ENCODE results near the gene ASIP. TPM values are rescaled to one million over a fixed set of nuclear protein-coding genes. Genes with fewer than 3 reads are reported as not detected.
"Not testable (repeated sequence)": the region's sequence is repeated elsewhere in the genome, so short reads cannot be mapped to it uniquely, and the experiment has no call there.

Gene ASIP
- not detected for total RNA-seq
- polyA plus RNA-seq: not detected
- long read RNA-seq, donor 1, partial matches to known transcripts: 0 of 2 reads
- long read RNA-seq, donor 1, other reads (novel, unspliced or antisense): 2 of 2 reads
- long read RNA-seq, donor 2, partial matches to known transcripts: 0 of 1 reads
- long read RNA-seq, donor 2, other reads (novel, unspliced or antisense): 1 of 1 reads

DNA sequence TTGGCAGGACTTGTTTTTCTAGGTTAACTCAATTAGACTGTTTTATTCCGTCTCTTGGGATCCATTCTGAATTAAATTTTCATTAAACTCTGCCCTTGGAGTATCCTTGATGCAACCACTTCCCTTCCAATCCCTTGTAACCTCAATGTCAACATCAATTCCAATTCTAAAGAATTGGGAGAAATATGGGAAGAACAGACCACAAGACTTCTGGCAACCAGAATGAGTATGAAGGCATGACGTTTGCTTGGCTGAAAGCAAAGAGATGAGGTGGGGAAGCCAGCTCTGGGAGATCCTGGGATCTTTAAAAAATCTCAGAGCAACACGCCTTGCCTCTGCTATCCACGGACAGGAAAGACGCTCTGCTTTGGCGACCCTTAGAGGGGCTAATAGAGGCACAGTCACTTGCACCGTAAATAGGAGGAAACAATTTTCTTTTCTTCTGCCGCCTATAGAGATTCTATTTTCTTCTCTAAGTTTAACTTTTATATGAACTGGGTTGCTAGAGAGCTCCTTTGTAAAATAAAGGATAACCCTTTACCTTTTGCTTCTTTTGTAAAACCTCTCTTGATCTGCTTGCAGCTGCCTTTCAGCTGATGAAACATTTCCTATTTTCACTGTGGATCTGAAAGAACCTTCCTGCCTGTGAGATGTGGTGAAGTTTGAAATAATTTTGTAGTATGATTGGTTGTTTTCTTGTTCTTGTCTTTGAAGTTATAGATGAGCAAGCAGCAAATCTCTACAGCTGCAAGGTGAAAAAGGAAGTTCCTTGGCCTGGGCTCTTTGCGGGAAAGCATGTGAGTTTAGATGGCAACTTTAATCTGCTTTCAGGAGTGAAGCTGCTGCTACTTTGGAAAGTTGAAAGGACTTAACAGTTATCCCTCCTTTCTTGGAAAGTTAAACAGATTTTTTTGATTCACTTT is at the start of gene ASIP:
ASIP (plus strand) TSS at position 731 of the 923 bp plus-strand sequence. CDS start 18,952 bp downstream, outside the sequence.
- intact Hi-C loops (cut with DNase I): no loop called here
- Histone ChIP-seq H3K4me1 (ENCODE audit: control insufficient read depth in 1 of 2, insufficient read depth in 2 of 2, low read length in 2 of 2) (no peaks in the 10 kb centered on the region), H3K36me3 (ENCODE audit: control insufficient read depth in 1 of 2, insufficient read depth in 2 of 2, low read length in 1 of 2) (no peaks in the 10 kb centered on the region), H3K9me3 (ENCODE audit: control insufficient read depth, low read length) (no peaks in the 10 kb centered on the region), H3K27me3 (ENCODE audit: control insufficient read depth in 1 of 2, insufficient read depth in 2 of 2, low read length in 1 of 2) (no peaks in the 10 kb centered on the region), H3K27ac (ENCODE audit: low read depth in 1 of 2, low read length in 2 of 2) (no peak within 1 kb of the TSS), H3K4me3 (ENCODE audit: low read length in 2 of 2) (no peak within 1 kb of the TSS)
- ATAC-seq (ENCODE audit: low FRiP score) (no peak), DNase-seq (no peak)
- WGBS, 2 donors: 67 to 73% methylated on average over 9 of the region's 9 CpGs

DNA sequence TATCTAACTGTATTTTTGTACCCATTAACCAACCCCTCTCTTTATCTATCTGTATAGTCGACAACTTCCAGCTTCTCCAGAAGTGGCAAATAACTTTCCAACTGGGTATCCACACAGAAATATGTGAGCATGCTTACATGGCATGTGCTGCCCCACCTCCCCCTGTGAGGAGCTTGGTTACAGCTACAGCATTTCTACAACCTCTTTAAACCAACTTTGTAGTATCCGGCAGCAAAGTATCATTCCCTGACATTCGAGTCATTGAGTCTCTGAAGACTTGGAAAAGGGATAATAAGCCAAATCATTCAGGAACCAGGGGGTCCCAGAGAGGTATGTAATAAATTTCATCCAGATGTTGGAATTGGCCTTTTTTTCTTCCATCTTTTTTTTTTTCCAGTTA is 48.2 kb upstream of the ASIP start:
- H3K9me3 ChIP-seq (ENCODE audit: control insufficient read depth, low read length): no peaks in the 10 kb centered on the region
- intact Hi-C loops (cut with DNase I): no loop called here
- H3K4me1 ChIP-seq (ENCODE audit: control insufficient read depth in 1 of 2, insufficient read depth in 2 of 2, low read length in 2 of 2): no peaks in the 10 kb centered on the region
- no peaks in the 10 kb centered on the region for H3K27me3 ChIP-seq (ENCODE audit: control insufficient read depth in 1 of 2, insufficient read depth in 2 of 2, low read length in 1 of 2)
- no peak for DNase-seq
- H3K27ac ChIP-seq (ENCODE audit: low read depth in 1 of 2, low read length in 2 of 2): no peak overlapping the region
- no peaks in the 10 kb centered on the region for H3K36me3 ChIP-seq (ENCODE audit: control insufficient read depth in 1 of 2, insufficient read depth in 2 of 2, low read length in 1 of 2)
- H3K4me3 ChIP-seq (ENCODE audit: low read length in 2 of 2): no peak overlapping the region
- ATAC-seq (ENCODE audit: low FRiP score): no peak
- 50 to 64% methylated on average over 3 of the region's 3 CpGs for WGBS, 2 donors

DNA sequence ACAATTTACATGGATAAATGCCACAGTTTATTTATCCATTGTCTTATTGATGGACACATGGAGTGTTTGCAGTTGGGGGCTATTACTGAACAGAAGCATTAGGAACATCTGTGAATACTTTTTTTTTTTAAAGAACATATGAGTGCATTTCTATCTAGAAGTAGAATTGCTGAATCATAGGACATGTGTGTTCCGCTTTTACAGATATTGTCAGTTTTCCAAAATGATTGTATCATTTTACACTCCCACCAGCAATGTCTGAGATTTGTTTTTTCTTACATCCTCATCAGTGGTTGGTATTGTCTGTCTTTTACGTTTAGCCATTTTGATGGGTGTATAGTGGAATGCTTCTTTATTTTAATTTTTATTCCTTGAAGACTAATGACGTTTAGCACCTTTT is 42.0 kb upstream of the ASIP start:
- H3K9me3 ChIP-seq (ENCODE audit: control insufficient read depth, low read length): peaks cover 1% of the 10 kb centered on the region
- no peak overlapping the region for H3K27ac ChIP-seq (ENCODE audit: low read depth in 1 of 2, low read length in 2 of 2)
- ATAC-seq (ENCODE audit: low FRiP score) (no peak), DNase-seq (no peak)
- WGBS, 2 donors: 70 to 85% methylated on average over 3 of the region's 3 CpGs
- H3K36me3 ChIP-seq (ENCODE audit: control insufficient read depth in 1 of 2, insufficient read depth in 2 of 2, low read length in 1 of 2): no peaks in the 10 kb centered on the region
- intact Hi-C loops (cut with DNase I): no loop called here
- no peaks in the 10 kb centered on the region for H3K4me1 ChIP-seq (ENCODE audit: control insufficient read depth in 1 of 2, insufficient read depth in 2 of 2, low read length in 2 of 2)
- no peaks in the 10 kb centered on the region for H3K27me3 ChIP-seq (ENCODE audit: control insufficient read depth in 1 of 2, insufficient read depth in 2 of 2, low read length in 1 of 2)
- no peak overlapping the region for H3K4me3 ChIP-seq (ENCODE audit: low read length in 2 of 2)

GRCh38 chr20:34200023-34200422 is 41.2 kb upstream of the ASIP start:
- ATAC-seq (ENCODE audit: low FRiP score) (no peak), DNase-seq (no peak)
- no peaks in the 10 kb centered on the region for H3K27me3 ChIP-seq (ENCODE audit: control insufficient read depth in 1 of 2, insufficient read depth in 2 of 2, low read length in 1 of 2)
- intact Hi-C loops (cut with DNase I): no loop called here
- H3K27ac ChIP-seq (ENCODE audit: low read depth in 1 of 2, low read length in 2 of 2): no peak overlapping the region
- H3K4me1 ChIP-seq (ENCODE audit: control insufficient read depth in 1 of 2, insufficient read depth in 2 of 2, low read length in 2 of 2): no peaks in the 10 kb centered on the region
- H3K4me3 ChIP-seq (ENCODE audit: low read length in 2 of 2): no peak overlapping the region
- no peaks in the 10 kb centered on the region for H3K36me3 ChIP-seq (ENCODE audit: control insufficient read depth in 1 of 2, insufficient read depth in 2 of 2, low read length in 1 of 2)
- WGBS, 2 donors: 56 to 58% methylated on average over 2 of the region's 2 CpGs
- H3K9me3 ChIP-seq (ENCODE audit: control insufficient read depth, low read length): peaks cover 1% of the 10 kb centered on the region

- WGBS, 2 donors: 74 to 78% methylated on average over 4 of the region's 4 CpGs
- Histone ChIP-seq H3K4me3 (ENCODE audit: low read length in 2 of 2) (no peak overlapping the region), H3K27ac (ENCODE audit: low read depth in 1 of 2, low read length in 2 of 2) (no peak overlapping the region), H3K9me3 (ENCODE audit: control insufficient read depth, low read length) (peaks cover 1% of the 10 kb centered on the region), H3K27me3 (ENCODE audit: control insufficient read depth in 1 of 2, insufficient read depth in 2 of 2, low read length in 1 of 2) (no peaks in the 10 kb centered on the region), H3K36me3 (ENCODE audit: control insufficient read depth in 1 of 2, insufficient read depth in 2 of 2, low read length in 1 of 2) (no peaks in the 10 kb centered on the region), H3K4me1 (ENCODE audit: control insufficient read depth in 1 of 2, insufficient read depth in 2 of 2, low read length in 2 of 2) (no peaks in the 10 kb centered on the region)
- intact Hi-C loops (cut with DNase I): no loop called here
- DNase-seq (no peak), ATAC-seq (ENCODE audit: low FRiP score) (no peak)
Measured at GRCh38 chr20:34201531-34201930, 39.7 kb upstream of the ASIP start.

DNA sequence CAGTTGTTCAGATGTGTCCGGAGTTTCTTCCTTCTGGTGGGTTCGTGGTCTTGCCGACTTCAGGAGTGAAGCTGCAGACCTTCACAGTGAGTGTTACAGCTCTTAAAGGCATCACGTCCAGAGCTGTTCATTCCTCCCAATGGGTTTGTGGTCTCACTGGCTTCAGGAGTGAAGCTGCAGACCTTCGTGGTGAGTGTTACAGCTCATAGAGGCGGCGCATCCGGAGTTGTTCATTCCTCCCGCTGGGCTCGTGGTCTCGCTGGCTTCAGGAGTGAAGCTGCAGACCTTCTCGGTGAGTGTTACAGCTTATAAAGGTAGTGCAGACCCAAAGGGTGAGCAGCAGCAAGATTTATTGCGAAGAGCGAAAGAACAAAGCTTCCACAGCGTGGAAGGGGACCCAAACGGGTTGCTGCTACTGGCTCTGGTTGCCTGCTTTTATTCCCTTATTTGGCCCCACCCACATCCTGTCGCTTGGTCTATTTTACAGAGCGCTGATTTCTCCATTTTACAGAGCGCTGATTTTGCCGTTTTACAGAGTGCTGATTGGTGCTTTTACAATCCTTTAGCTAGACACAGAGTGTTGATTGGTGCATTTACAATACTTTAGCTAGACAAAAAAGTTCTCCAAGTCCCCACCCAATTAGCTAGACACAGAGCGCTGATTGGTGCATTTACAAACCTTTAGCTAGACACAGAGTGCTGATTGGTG is 35.9 kb upstream of the ASIP start:
- intact Hi-C loops (cut with DNase I); H3K27ac ChIP-seq (ENCODE audit: low read depth in 1 of 2, low read length in 2 of 2); H3K4me1 ChIP-seq (ENCODE audit: control insufficient read depth in 1 of 2, insufficient read depth in 2 of 2, low read length in 2 of 2); H3K27me3 ChIP-seq (ENCODE audit: control insufficient read depth in 1 of 2, insufficient read depth in 2 of 2, low read length in 1 of 2); H3K9me3 ChIP-seq (ENCODE audit: control insufficient read depth, low read length); DNase-seq; ATAC-seq (ENCODE audit: low FRiP score); H3K4me3 ChIP-seq (ENCODE audit: low read length in 2 of 2); H3K36me3 ChIP-seq (ENCODE audit: control insufficient read depth in 1 of 2, insufficient read depth in 2 of 2, low read length in 1 of 2): not testable (repeated sequence)
- 75 to 78% methylated on average over 21 of the region's 21 CpGs for WGBS, 2 donors

DNA sequence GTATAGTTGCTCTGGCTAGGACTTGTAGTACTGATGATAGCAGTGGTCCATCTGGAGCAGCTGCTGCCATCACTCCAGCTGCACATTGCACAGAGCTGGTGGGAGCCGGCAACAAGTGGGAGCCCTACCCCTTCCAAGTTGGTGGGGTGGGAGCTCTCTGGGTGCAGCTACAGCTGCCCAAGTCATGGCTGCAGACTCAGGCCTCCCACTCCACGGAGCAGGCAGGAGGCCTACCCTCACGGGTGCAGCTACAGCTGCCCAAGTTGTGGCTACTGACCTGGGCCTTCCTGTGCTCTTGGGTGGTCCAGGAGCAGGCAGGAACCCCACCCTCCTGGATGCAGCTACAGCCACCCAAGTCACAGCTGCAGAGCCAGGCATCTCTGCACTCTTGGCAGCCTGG is 32.1 kb upstream of the ASIP start:
- Histone ChIP-seq H3K9me3 (ENCODE audit: control insufficient read depth, low read length) (peaks cover 2% of the 10 kb centered on the region), H3K27me3 (ENCODE audit: control insufficient read depth in 1 of 2, insufficient read depth in 2 of 2, low read length in 1 of 2) (no peaks in the 10 kb centered on the region), H3K4me1 (ENCODE audit: control insufficient read depth in 1 of 2, insufficient read depth in 2 of 2, low read length in 2 of 2) (no peaks in the 10 kb centered on the region), H3K27ac (ENCODE audit: low read depth in 1 of 2, low read length in 2 of 2) (no peak overlapping the region), H3K36me3 (ENCODE audit: control insufficient read depth in 1 of 2, insufficient read depth in 2 of 2, low read length in 1 of 2) (no peaks in the 10 kb centered on the region), H3K4me3 (ENCODE audit: low read length in 2 of 2) (no peak overlapping the region)
- intact Hi-C loops (cut with DNase I): no loop called here
- ATAC-seq (ENCODE audit: low FRiP score) (no peak), DNase-seq (no peak)
- 61 to 70% methylated on average over 3 of the region's 3 CpGs for WGBS, 2 donors

GRCh38 chr20:34210271-34210670 is 31.0 kb upstream of the ASIP start:
- Histone ChIP-seq H3K4me1 (ENCODE audit: control insufficient read depth in 1 of 2, insufficient read depth in 2 of 2, low read length in 2 of 2) (no peaks in the 10 kb centered on the region), H3K27me3 (ENCODE audit: control insufficient read depth in 1 of 2, insufficient read depth in 2 of 2, low read length in 1 of 2) (no peaks in the 10 kb centered on the region), H3K9me3 (ENCODE audit: control insufficient read depth, low read length) (peaks cover 2% of the 10 kb centered on the region), H3K4me3 (ENCODE audit: low read length in 2 of 2) (no peak overlapping the region), H3K36me3 (ENCODE audit: control insufficient read depth in 1 of 2, insufficient read depth in 2 of 2, low read length in 1 of 2) (no peaks in the 10 kb centered on the region), H3K27ac (ENCODE audit: low read depth in 1 of 2, low read length in 2 of 2) (no peak overlapping the region)
- ATAC-seq (ENCODE audit: low FRiP score) (no peak), DNase-seq (no peak)
- intact Hi-C loops (cut with DNase I): no loop called here
- WGBS, 2 donors: 95 to 98% methylated on average over 4 of the region's 4 CpGs
